CD4-positive, alpha-beta T cell treated with Interferon alpha-2 for 1 hour (primary cell): ENCODE data around the gene VCAM1.

Experiments used
- DNase-seq, 2 donors: peaks; one replicate each; pipeline ENCODE4 v3.0.0-alpha.2; 2020 to 2022

VCAM1 gene, protein sequence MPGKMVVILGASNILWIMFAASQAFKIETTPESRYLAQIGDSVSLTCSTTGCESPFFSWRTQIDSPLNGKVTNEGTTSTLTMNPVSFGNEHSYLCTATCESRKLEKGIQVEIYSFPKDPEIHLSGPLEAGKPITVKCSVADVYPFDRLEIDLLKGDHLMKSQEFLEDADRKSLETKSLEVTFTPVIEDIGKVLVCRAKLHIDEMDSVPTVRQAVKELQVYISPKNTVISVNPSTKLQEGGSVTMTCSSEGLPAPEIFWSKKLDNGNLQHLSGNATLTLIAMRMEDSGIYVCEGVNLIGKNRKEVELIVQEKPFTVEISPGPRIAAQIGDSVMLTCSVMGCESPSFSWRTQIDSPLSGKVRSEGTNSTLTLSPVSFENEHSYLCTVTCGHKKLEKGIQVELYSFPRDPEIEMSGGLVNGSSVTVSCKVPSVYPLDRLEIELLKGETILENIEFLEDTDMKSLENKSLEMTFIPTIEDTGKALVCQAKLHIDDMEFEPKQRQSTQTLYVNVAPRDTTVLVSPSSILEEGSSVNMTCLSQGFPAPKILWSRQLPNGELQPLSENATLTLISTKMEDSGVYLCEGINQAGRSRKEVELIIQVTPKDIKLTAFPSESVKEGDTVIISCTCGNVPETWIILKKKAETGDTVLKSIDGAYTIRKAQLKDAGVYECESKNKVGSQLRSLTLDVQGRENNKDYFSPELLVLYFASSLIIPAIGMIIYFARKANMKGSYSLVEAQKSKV

DNA sequence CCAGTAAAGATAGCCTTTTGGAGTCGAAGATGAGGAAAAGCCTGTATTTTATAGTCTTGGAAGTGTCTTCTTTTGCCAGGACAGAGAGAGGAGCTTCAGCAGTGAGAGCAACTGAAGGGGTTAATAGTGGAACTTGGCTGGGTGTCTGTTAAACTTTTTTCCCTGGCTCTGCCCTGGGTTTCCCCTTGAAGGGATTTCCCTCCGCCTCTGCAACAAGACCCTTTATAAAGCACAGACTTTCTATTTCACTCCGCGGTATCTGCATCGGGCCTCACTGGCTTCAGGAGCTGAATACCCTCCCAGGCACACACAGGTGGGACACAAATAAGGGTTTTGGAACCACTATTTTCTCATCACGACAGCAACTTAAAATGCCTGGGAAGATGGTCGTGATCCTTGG is at the start of gene VCAM1:
Gene VCAM1, plus strand, starts transcription at position 253 of the 400 bp plus-strand sequence. Its CDS starts 119 bp downstream, at position 372.
- DNase-seq, result peak in 1 of 2 donors; percentile 10

DNA sequence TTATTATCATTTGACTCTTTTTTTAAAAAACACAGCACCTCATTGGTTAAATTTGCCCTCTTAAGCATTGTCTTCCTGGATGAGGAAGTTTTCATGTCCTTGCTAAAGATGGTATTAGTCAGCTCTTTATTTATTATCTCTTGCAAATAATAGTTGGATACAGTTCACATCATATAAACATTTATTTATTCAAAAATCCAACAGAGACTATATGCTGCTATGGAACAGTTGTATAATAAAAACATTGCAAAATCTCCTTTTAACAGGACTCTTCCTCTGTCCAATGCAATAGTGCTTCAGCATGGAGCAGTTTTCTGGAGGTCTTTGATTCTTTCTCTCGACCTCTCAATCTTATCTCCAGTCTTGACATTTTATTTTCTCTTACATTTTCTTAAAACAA is 49.5 kb upstream of the VCAM1 start:
- DNase-seq, result no peak

DNA sequence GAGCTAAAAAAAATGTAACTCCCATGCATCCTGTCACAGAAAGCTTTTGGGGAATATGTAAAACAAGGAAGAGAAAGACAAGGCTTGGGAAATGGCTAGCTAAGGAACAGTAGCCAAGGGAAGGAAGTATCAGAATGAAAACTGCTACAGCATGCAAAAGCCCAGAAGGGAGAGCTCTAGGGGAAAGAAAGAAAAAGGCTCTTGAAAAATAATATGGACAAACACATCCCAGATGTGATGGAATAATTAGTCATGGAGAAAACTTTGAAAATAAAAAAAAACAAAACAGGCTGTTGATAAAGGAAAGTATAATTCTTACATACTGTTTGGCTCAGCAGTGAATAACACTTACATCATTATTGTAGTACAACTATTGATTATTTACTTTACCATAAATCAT is 47.9 kb upstream of the VCAM1 start:
- DNase-seq, result no peak

DNA sequence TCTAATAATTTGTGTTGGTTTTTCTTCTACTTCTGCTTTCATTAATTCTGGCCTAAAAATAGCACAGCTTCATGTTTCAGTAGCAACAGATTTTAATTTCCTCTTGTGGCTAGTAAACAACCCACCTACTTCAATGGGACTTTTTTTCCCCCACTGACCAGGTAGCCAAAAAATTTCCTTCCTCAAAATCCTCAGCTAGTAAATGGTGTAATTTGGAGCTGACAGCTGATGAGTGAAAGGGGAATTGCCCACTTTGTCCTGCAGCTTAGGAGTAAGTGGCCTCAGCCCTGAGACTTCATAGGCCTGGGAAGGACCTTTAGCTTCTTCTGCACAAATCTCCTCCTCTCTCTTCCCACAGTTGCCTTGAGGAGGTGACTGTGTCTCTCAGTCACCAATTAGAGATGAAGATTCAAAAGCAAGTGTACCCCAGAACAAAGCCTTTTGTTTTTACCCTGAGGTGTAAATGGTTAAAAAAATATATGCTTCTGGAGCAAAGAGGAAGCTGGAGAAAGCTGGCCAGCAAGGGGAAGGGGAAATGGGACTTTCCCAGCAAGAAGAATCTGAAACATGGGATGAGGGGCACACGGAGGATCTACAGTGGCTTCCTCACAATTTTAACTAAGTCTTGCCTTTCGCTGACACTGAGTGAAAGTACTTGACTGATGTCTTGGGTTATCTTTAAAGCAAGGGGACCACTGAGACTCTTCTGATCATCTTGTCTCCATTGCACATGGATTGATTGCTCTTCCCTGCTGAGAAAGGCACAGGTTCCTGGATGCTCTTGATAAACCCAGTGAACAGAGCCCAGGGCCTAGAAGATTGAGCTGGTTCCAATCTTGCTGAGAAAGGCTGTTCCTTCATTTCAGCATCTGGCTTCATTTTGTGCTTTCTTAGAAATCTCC is 35.8 kb upstream of the VCAM1 start:
- DNase-seq, result no peak

DNA sequence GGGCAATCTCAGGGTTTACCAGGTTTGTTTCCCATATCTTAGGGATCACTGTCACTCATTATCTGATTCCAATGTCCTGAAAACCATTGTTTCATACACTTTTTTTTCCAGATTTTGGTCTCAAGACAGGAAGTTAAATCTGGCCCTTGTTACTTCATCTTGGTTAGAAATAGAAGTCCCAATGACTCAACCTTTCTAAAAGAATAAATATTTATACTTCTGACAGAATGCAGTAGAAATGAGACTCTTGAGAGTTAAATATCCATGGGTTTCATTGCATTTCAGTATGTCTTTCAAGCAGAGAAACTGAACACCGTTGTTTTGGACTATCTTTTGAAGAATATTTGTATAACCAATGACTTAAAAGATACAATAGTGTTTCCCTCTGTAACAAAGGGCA is 19.8 kb upstream of the VCAM1 start:
- DNase-seq, result no peak

DNA sequence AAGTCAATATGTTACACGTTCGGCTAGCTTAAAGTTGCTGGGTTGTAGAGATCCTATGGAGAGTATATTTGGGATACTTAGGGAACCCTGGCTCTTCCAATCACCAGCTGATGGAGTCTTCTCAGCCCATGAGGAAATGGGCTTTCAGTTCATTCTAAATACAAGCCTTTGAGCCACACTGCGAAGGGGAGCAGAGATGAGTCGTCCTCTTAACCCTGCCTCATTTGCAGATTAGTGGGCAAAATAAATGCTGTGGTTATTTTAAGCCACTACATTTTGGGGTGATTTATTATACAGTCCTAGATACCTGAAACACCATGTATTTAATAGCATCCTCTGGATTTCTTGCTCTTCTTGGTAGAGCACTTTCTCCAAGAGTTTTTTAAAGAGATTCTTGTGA is 19.0 kb upstream of the VCAM1 start:
- no peak for DNase-seq

DNA sequence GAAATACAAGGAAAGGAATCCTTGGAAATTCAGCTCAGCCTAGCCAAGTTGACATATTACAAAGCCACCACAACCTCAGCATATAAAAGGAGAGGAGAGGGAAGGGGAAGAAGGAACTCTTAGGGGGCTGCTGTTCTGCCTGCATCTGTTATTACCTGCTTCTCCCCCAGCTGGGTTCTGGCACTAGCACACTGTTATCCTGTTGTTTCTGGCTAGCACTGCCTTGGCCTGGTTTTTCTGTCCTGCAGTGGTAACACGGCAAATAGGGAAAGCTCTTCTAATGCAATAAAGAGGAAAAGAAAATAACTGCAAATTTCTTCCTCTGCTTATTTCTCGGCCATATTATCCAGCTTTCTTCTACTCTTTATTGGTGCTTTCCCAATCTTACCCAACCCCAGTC is 16.5 kb upstream of the VCAM1 start:
- DNase-seq, result no peak

DNA sequence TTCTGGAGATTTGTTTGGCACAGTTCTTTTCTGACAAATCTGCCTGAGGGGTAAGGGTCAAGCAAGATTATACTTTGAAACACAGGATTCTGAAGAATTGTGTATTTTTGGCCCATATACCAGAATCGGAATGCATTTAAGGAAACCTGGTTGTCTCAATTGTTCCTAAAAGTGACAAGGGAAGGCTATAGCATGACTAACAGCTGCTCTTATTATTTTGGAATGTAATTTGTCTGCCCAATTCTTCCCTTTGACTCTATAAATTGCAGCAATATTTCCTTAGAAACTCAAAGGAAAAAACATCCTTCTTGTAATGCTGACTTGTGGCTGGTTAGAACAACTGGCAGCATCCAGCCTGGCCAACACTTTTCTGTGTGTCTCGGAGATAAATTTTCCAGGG is 15.8 kb upstream of the VCAM1 start:
- DNase-seq, result no peak

DNA sequence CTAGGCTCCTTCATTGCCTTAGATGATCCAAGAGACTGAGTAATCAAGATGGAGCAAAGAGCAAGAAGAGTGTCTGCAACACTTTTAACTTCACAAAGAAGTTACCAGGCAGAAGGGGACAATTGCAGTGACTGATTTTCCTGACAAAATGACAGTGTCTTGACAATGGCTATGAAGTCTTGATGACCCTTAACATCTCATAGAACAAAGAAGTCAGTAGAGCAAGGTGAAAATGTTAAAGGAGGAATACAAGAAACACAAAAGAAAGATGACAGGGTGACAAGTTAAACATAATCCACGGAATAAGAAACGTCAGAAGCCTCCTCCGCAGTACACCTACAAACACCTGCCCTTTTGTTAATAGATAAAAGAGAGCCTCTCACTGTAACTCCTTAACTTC is 15.1 kb upstream of the VCAM1 start:
- DNase-seq, result no peak

DNA sequence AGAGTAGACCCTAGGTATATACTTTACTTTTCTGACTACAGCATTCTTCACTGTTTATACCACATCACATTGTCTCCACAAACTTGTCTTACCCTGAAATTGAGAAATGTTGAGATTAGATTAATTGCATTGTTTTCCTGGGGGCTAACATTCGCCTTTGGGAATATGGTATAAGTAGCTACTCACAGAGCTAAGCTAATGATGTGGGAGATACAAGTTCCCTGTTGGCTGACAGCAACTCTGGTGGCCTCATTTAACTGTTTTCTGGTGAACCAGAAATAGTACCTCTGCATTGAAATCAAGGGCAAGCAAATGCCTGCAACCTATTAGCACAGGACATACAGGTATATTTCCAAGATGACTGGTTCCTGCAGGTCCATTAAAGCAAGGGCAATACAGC is 13.2 kb upstream of the VCAM1 start:
- no peak for DNase-seq

DNA sequence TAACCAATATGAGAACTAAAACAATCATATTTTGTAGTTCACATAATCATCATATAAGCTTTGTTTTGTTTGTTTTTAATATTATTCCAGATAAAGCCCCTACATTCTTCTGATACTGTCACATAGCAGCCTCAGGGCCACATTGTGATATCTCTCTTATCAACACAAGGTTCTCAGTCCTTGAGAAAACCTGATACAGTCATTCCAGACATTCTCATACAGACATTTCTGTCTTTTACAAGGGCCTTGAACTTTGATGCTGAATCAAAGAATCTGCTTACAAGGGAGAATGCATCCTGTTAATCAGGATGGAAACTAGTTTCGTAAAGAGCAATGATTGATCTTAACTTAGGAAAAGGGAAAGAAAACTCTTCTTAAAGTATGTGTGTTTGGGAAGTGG is 12.7 kb upstream of the VCAM1 start:
- DNase-seq, result no peak

DNA sequence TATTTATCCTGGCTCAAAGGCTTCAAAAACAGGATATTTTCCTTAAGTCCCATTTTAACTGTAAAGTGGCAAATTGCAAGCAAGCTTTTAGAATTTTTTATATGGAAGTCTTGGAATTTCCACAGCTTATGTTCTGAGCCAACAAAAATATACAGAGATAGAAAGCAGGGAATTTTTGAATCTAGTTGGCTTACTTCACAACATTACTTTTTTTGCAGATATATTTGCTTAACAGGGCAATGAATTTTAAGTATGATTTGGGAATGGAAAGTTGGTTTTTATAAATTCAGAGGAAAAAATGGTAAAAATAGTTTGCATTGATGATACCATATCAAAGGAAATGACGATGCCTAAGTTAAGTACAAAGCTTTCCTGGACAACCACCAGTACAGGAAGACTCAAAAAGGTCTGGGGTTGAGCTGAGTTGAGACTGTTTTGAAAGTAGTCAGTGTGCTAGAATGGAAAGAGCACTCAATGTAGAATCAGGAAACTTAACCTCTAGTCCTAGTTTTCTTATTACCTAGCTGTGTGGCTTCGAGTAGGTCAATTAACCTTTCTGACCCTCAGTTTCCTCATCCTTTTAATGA is 11.0 kb upstream of the VCAM1 start:
- no peak for DNase-seq

DNA sequence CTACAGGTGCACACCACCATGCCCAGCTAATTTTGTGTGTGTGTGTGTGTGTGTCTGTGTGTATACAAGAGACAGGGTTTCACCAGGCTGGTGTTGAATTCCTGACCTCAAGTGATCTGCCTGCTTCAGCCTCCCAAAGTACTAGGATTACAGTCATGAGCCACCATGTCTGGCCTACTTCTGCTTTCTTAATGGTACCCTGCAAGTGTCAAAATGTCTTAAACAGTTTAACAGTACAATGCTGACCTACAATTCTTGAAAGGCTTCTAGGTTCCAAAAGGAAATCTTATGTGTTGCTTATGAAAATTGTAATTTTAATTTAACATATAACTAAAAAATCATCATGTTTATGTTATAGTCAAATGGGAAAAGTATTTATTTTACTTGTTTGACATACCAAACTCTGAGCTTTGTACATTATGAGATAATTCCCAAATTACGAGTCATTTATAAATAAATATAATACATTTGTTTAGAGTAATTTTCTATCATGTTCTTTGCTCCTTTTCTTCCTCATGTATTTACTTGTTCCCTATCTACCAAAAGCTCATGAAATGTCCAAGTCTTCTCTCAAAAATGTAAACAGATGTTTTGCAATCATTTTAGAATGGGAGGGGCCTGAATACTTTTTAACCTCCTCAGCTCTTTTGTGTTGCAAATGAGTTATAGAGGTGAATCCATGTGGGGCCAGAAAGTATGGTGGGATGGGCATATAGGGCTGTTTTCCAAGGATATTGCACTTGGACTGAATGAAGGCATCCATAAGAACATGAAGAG is 8.4 kb upstream of the VCAM1 start:
- no peak for DNase-seq

DNA sequence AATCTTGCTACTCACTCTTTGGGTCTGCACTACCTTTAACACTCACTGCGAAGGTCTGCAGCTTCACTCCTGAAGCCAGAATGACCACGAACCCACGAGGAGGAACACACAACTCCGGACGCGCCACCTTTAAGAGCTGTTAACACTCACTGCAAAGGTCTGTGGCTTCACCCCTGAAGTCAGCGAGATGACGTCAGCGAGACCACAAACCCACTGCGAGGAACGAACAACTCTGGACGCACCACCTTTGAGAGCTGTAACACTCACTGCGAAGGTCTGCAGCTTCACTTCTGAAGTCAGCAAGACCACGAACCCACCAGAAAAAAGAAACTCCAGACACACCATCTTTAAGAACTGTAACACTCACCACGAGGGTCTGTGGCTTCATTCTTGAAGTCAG is 6.5 kb upstream of the VCAM1 start:
- peak; percentile 65 to 66 for DNase-seq

DNA sequence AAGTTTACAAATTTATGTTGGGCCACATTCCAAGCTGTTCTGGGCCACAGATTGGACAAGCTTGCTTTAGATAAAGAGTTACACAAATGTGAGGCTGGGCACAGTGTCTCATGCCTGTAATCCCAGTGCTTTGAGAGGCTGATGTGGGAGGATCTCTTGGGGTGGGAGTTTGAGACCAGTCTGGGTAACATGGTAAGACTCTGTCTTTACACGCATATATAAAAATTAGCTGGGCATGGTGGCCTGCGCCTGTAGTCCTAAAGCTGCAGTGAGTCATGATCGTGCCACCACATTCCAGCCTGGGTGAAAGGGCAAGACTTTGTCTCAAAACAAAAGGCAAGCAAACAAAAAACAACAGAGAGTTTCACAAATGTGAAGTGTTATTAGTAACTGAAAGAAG is 5.9 kb upstream of the VCAM1 start:
- DNase-seq, result no peak

DNA sequence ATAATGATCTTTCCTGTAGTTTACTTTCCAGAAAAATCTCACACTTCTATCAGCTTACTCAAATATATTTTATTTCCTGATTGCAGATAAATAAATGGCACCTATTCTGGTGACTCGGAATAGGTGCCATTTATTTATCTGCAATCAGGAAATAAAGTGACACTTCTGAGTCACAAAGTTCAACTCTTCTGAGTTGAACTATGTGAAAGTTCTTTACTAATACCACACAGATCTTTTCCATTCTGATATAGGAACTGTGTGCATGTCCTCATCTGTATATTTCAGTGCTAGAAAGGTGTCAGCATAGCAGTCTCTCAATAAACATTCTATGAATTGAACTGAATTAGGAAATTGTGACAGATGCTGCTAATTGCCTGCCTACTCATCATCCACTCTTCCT is 4.9 kb upstream of the VCAM1 start:
- DNase-seq, result peak in 1 of 2 donors; percentile 2

DNA sequence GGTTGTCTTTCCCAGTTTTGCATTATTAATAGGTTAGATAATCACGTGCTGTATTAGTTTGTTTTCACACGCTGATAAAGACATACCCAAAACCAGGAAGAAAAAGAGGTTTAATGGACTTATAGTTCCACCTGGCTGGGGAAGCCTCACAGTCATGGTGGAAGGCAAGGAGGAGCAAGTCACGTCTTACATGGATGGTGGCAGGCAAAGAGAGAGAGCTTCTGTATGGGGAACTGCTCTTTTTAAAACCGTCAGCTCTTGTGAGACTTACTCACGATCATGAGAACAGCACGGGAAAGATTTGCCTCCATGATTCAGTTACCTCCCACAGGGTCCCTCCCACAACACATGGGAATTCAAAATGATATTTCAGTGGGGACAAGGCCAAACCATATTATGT is 2.3 kb upstream of the VCAM1 start:
- no peak for DNase-seq

DNA sequence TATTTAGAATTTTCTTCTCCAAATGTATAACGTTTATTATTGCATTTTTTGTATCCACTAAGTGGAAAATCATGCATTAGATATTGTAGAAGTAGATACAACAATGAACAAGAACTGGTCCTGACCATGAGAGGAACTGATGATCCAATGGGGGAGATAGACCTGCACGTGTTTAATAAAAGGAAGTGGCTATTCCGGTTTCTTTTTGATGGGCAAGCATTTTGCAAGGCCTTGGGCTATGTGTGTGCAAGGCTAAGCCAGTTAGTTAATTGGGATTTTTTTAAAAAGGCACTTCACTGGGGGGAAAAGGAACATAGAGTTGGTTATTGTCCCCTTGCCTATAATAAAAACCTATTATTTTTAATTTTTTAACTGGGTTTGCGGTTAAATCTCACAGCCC is 961 bp upstream of the VCAM1 start:
- no peak for DNase-seq

DNA sequence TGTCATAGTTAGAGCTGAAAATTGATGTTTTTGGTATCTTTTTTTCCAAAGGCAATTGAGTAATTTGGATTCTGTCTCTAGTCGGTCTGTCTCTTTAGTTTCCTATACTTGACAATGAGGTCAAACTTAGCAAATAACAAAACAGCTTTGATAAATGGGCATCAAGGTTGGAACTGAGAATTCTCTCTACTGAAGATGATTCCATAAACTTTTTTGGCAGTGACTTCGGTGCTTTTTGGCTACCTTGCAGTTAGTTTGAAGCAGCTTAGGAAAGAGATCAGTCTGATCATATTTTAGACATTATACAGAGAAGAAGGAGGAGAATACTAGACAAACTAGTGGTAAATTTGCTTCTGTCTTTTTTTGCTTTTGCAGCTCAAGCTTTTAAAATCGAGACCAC is 559 bp downstream of the VCAM1 start:
- no peak for DNase-seq

DNA sequence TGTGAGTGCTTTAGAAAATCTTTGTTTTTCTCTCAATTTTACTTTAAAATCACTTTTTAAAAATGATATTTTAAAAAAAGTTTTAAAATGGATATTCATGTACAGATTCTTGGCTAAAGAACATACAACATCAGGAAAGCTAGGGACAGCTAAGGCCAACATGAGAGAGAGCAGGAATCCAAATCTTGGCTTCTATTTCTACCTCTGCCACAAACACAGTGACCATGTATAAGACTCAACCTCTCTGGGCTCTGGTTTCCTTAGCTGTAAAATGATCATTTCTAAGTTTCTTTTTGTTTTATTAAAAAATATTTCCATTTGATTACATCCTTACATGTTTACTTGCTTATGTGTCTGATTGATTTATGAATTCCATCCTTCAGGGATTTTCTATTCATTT is 1.2 kb downstream of the VCAM1 start:
- DNase-seq, result no peak

DNA sequence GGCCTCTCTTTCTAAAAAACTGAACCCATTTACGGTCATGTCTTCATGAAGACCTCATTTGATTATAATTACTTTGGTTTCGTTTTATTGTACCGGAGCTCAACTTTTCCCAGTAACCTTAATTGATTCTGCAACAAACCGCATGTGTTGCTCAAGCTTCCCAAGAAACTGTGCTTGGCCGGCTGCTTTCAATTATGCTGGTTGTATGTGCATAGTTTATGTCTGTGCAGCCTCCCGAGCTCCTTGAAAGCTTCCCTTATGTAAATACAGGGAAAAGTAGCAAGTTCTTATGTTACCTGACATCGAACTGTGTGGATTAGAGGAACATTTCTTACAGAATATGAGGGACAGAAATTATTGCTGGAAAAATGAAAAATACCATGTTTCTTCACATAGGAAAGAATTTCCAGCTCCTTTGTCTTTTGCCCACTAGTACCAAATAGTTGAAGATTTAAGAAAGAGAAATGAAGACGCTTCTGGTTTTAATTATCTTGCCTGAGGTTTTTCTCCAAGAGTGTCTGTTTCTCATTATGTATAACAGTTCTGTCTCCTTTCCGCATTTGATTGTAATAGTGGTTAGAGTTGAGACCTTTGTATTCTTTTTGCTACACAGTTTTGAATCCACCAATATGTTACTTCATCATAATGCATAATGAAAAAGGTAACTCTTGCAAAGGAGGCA is 2.1 kb downstream of the VCAM1 start:
- DNase-seq, result no peak

DNA sequence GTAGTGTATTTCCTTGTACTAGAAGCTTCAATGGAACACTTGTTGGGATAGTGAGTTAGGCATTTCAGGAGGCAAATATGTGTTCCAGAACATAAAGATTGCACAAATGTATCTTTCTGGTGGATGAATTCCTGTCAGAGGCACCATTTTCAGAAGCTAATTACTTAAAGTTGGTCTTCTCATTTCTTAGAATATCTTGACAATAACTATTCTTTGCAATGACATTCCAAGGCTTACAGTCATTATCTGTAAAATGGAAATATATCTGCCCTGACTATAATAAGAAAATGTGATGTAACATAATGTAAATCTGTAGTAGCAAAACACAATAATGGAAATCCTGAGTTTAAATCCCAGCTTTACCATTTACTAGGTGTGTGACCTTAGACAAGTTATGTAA is 2.7 kb downstream of the VCAM1 start:
- no peak for DNase-seq
